Small intestine (tissue), 7 donors: ENCODE results near the gene ZNF217. TPM values are rescaled to one million over a fixed set of nuclear protein-coding genes. Genes with fewer than 3 reads are reported as not detected.
"Not testable (repeated sequence)": the region's sequence is repeated elsewhere in the genome, so short reads cannot be mapped to it uniquely, and the experiment has no call there.

Source experiments
- DNase-seq, 2 donors: peaks; one replicate each; pipeline versions ENCODE4 v3.0.0 to v3.0.0-alpha.2; 2013
- FAIRE-seq: peaks from 2 replicates; lab custom pipeline; 2012; peaks lifted over from hg19 to GRCh38; lab: Jason Lieb, UNC
- H3K27ac ChIP-seq, 3 donors: one replicate each; pipeline ENCODE4 v1.5.1; 2013; ENCODE audit warnings: low read length in 2 of 3, mild to moderate bottlenecking in 2 of 3, control low read depth in 1 of 3, inconsistent platforms in 1 of 3, low read depth in 1 of 3, moderate library complexity in 1 of 3
- H3K27me3 ChIP-seq, 3 donors: one replicate each; pipeline ENCODE4 v1.6.1; 2013; ENCODE audit warnings: low read length in 3 of 3, inconsistent platforms in 1 of 3; ENCODE audit not compliant: control insufficient read depth in 3 of 3, insufficient read depth in 3 of 3
- H3K36me3 ChIP-seq, 3 donors: one replicate each; pipeline ENCODE4 v1.6.1; 2013; ENCODE audit warnings: low read length in 3 of 3, inconsistent platforms in 1 of 3, low read depth in 1 of 3, mild to moderate bottlenecking in 1 of 3, moderate library complexity in 1 of 3; ENCODE audit not compliant: control insufficient read depth in 3 of 3, insufficient read depth in 2 of 3
- H3K4me1 ChIP-seq, 3 donors: one replicate each; pipeline ENCODE4 v1.6.1; 2013; ENCODE audit warnings: low read length in 2 of 3, inconsistent platforms in 1 of 3, low read depth in 1 of 3, mild to moderate bottlenecking in 1 of 3, moderate library complexity in 1 of 3; ENCODE audit not compliant: control insufficient read depth in 3 of 3, insufficient read depth in 2 of 3
- H3K4me3 ChIP-seq, 3 donors: one replicate each; pipeline ENCODE4 v1.5.1; 2013; ENCODE audit warnings: low read length in 3 of 3, control low read depth in 1 of 3, inconsistent platforms in 1 of 3, low read depth in 1 of 3, mild to moderate bottlenecking in 1 of 3, moderate library complexity in 1 of 3
- H3K9me3 ChIP-seq, 2 donors: one replicate each; pipeline ENCODE4 v1.6.1; 2013; ENCODE audit warnings: low read depth in 1 of 2, low read length in 1 of 2; ENCODE audit not compliant: control insufficient read depth in 2 of 2, insufficient read depth in 1 of 2
- WGBS, 3 donors: extraction: QIAGEN DNeasy Blood & Tissue Kit; methylation state at CpG; one replicate each; pipeline ENCODE4 v1.1.7; 2013; 5-methylcytosine and 5-hydroxymethylcytosine counted together
- polyA plus RNA-seq, 4 donors: library from polyadenylated mRNA; stranded (reverse) in 3 of 4; unstranded in 1 of 4; fragments of 200-250 nt in 3 of 4; fragments of 120-200 nt in 1 of 4; gene quantifications; one replicate each; pipeline versions ENCODE4 v1.2.1 to v1.2.3, GENCODE V29; 2013
- donor health status: healthy with polysubstance abuse.
- donor health status: control.
- donor health status: control.
- donor health status: Bipolar disorder and iron deficiency.
- donor health status: healthy.

ZNF217 gene
- polyA plus RNA-seq, 4 donors, result 4.1 to 33.7 (median 8.7) TPM

GRCh38 chr20:53535878-53536277 is 57.8 kb downstream of the ZNF217 start:
- FAIRE-seq (no peak), DNase-seq (no peak)
- Histone ChIP-seq H3K27me3 (no peaks in the 10 kb centered on the region), H3K9me3 (no peaks in the 10 kb centered on the region), H3K4me3 (no peak overlapping the region), H3K36me3 (no peaks in the 10 kb centered on the region), H3K27ac (no peak overlapping the region), H3K4me1 (no peaks in the 10 kb centered on the region)
- WGBS, 3 donors, result 82 to 87% (median 84%) methylated on average over 4 of the region's 4 CpGs

- 79 to 89% (median 82%) methylated on average over 7 of the region's 7 CpGs for WGBS, 3 donors
- H3K4me1 ChIP-seq, result no peaks in the 10 kb centered on the region
- no peak overlapping the region for H3K4me3 ChIP-seq
- DNase-seq (no peak), FAIRE-seq (no peak)
- no peaks in the 10 kb centered on the region for H3K9me3 ChIP-seq
- H3K36me3 ChIP-seq, result no peaks in the 10 kb centered on the region
- H3K27ac ChIP-seq, result no peak overlapping the region
- H3K27me3 ChIP-seq, result no peaks in the 10 kb centered on the region
These were observed 59.6 kb downstream of the ZNF217 start for GRCh38 chr20:53534037-53534436.

- no peaks in the 10 kb centered on the region for H3K27me3 ChIP-seq
- FAIRE-seq, result no peak
- no peak for DNase-seq
- no peak overlapping the region for H3K4me3 ChIP-seq
- no peaks in the 10 kb centered on the region for H3K4me1 ChIP-seq
- no peaks in the 10 kb centered on the region for H3K9me3 ChIP-seq
- H3K27ac ChIP-seq, result no peak overlapping the region
- 77 to 94% (median 80%) methylated on average over 1 of the region's 1 CpG for WGBS, 3 donors
- no peaks in the 10 kb centered on the region for H3K36me3 ChIP-seq
These were observed 60.1 kb downstream of the ZNF217 start for GRCh38 chr20:53533500-53533899.

GRCh38 chr20:53532654-53533312 is 60.9 kb downstream of the ZNF217 start:
- not testable (repeated sequence) for H3K4me1 ChIP-seq, H3K4me3 ChIP-seq, DNase-seq, H3K27ac ChIP-seq, FAIRE-seq, H3K27me3 ChIP-seq, H3K9me3 ChIP-seq, H3K36me3 ChIP-seq
- 76 to 81% (median 81%) methylated on average over 6 of the region's 6 CpGs for WGBS, 3 donors

- no peak for DNase-seq
- Histone ChIP-seq H3K36me3 (no peaks in the 10 kb centered on the region), H3K27ac (no peak overlapping the region), H3K4me1 (no peaks in the 10 kb centered on the region), H3K9me3 (no peaks in the 10 kb centered on the region), H3K4me3 (no peak overlapping the region), H3K27me3 (no peaks in the 10 kb centered on the region)
- WGBS, 3 donors, result 54 to 72% (median 69%) methylated on average over 2 of the region's 2 CpGs
- FAIRE-seq, result no peak
These were observed 63.2 kb downstream of the ZNF217 start for GRCh38 chr20:53530440-53530839.

- DNase-seq, result no peak
- no peak for FAIRE-seq
- no peak overlapping the region for H3K4me3 ChIP-seq
- H3K27me3 ChIP-seq, result no peaks in the 10 kb centered on the region
- H3K36me3 ChIP-seq, result no peaks in the 10 kb centered on the region
- no peaks in the 10 kb centered on the region for H3K4me1 ChIP-seq
- H3K27ac ChIP-seq, result no peak overlapping the region
- 78 to 84% (median 78%) methylated on average over 5 of the region's 5 CpGs for WGBS, 3 donors
- no peaks in the 10 kb centered on the region for H3K9me3 ChIP-seq
These were observed 64.0 kb downstream of the ZNF217 start for GRCh38 chr20:53529658-53530057.

- no peak overlapping the region for H3K27ac ChIP-seq
- DNase-seq (no peak), FAIRE-seq (no peak)
- WGBS, 3 donors, result 83 to 85% (median 83%) methylated on average over 8 of the region's 8 CpGs
- no peaks in the 10 kb centered on the region for H3K9me3 ChIP-seq
- no peaks in the 10 kb centered on the region for H3K4me1 ChIP-seq
- H3K27me3 ChIP-seq, result no peaks in the 10 kb centered on the region
- H3K4me3 ChIP-seq, result no peak overlapping the region
- no peaks in the 10 kb centered on the region for H3K36me3 ChIP-seq
These were observed 66.4 kb downstream of the ZNF217 start for GRCh38 chr20:53527196-53527595.

GRCh38 chr20:53524589-53525312 is 68.9 kb downstream of the ZNF217 start:
- H3K27ac ChIP-seq, result no peak overlapping the region
- FAIRE-seq, result no peak
- DNase-seq, result no peak
- H3K36me3 ChIP-seq, result no peaks in the 10 kb centered on the region
- H3K4me3 ChIP-seq, result no peak overlapping the region
- no peaks in the 10 kb centered on the region for H3K27me3 ChIP-seq
- H3K9me3 ChIP-seq, result no peaks in the 10 kb centered on the region
- WGBS, 3 donors, result 75 to 80% (median 77%) methylated on average over 13 of the region's 13 CpGs
- H3K4me1 ChIP-seq, result no peaks in the 10 kb centered on the region
